Endodermal cell (in vitro differentiated cells): ENCODE data around the gene ABI3BP. TPM values are rescaled to one million over a fixed set of nuclear protein-coding genes. Genes with fewer than 3 reads are reported as not detected.

ENCODE experiments used
- DNase-seq: peaks from one replicate; pipeline ENCODE4 v3.0.0-alpha.2; 2017
- H3K27ac ChIP-seq: 2 replicates; pipeline ENCODE4 v1.5.1; 2013; ENCODE audit warnings: mild to moderate bottlenecking, low read depth, low read length, moderate library complexity
- H3K27me3 ChIP-seq: 2 replicates; pipeline ENCODE4 v1.6.1; 2013; ENCODE audit warnings: mild to moderate bottlenecking, low read length, moderate library complexity; ENCODE audit not compliant: insufficient read depth, control insufficient read depth, poor library complexity, severe bottlenecking
- H3K36me3 ChIP-seq: 2 replicates; pipeline ENCODE4 v1.7.0; 2013; ENCODE audit warnings: mild to moderate bottlenecking, low read length, moderate library complexity; ENCODE audit not compliant: control insufficient read depth, insufficient read depth
- H3K4me1 ChIP-seq: one replicate; pipeline ENCODE4 v1.7.0; 2013; ENCODE audit warnings: low read length; ENCODE audit not compliant: control insufficient read depth, insufficient read depth
- H3K4me3 ChIP-seq: 2 replicates; pipeline ENCODE4 v1.5.1; 2013; ENCODE audit warnings: mild to moderate bottlenecking, low read length, moderate library complexity
- H3K9ac ChIP-seq: 2 replicates; pipeline ENCODE4 v1.6.1; 2013; ENCODE audit warnings: mild to moderate bottlenecking, low read length, moderate library complexity; ENCODE audit not compliant: poor library complexity, severe bottlenecking; ENCODE audit errors: extremely low read depth
- H3K9me3 ChIP-seq: 2 replicates; pipeline ENCODE4 v1.6.1; 2013; ENCODE audit warnings: mild to moderate bottlenecking, low read length, moderate library complexity; ENCODE audit not compliant: control insufficient read depth
- H3K27ac Mint-ChIP-seq: 2 replicates; pipeline ENCODE4 v1.8.0; 2020; ENCODE audit warnings: mixed read lengths
- H3K27me3 Mint-ChIP-seq: 2 replicates; pipeline ENCODE4 v1.8.0; 2021; ENCODE audit warnings: mild to moderate bottlenecking, mixed read lengths; ENCODE audit not compliant: insufficient read depth
- H3K36me3 Mint-ChIP-seq: 2 replicates; pipeline ENCODE4 v1.8.0; 2020; ENCODE audit warnings: low read depth, mixed read lengths
- H3K4me1 Mint-ChIP-seq: 2 replicates; pipeline ENCODE4 v1.8.0; 2020; ENCODE audit warnings: mixed read lengths
- H3K4me3 Mint-ChIP-seq: 2 replicates; pipeline ENCODE4 v1.8.0; 2020; ENCODE audit warnings: mild to moderate bottlenecking, moderate library complexity, mixed read lengths
- H3K9me3 Mint-ChIP-seq: 2 replicates; pipeline ENCODE4 v1.8.0; 2020; ENCODE audit warnings: mild to moderate bottlenecking, mixed read lengths
- WGBS, 2 experiments: methylation state at CpG; one replicate each; pipeline versions ENCODE4 v1.1.5 to v1.1.7; 2013; ENCODE audit warnings: missing lambda C conversion rate in 2 of 2, mixed read lengths in 1 of 2; ENCODE audit not compliant: insufficient coverage in 1 of 2, insufficient read length in 1 of 2; 5-methylcytosine and 5-hydroxymethylcytosine counted together
- total RNA-seq, 2 donors: library from RNA; stranded (reverse); fragmentation: NEBNext Ultra II Directional in 1 of 2; extraction: Animal tissue kit (Norgen Biotek cat#: 25700) in 1 of 2; gene quantifications; 2 replicates in 1 of 2; 3 replicates in 1 of 2; pipeline ENCODE4 v1.2.1, GENCODE V29; 2021
- TF ChIP-seq, protein P1 (sequence below): fragments of 200-600 bp; sonication (generic); conservative IDR thresholded peaks from 2 replicates; pipeline ENCODE4 v1.5.0; 2021; ENCODE audit warnings: antibody characterized with exemption, mild to moderate bottlenecking

ABI3BP gene
- total RNA-seq, 2 donors from 2014 or later, result 0.42 TPM; not detected in 1

DNA sequence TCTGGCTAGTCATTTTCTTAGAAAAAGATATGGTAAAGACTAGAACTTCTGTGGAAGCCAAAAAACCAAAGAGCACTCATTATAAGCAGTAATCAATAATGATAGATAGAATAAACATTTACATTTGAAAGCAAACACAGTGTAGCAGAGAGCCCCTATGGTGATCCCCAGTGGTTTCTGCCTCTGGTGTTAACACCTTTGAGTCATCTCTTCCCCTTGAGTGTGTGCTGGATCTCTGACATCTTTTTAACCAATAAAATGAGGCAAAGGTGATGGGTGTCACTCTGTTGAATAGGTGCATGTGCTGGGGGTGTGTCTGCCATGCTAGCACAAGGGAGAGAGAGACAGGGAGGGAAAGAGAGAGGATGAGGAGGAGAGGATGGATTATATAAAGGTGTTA is 162.3 kb downstream of the ABI3BP start:
- TF ChIP-seq, protein P1, sequence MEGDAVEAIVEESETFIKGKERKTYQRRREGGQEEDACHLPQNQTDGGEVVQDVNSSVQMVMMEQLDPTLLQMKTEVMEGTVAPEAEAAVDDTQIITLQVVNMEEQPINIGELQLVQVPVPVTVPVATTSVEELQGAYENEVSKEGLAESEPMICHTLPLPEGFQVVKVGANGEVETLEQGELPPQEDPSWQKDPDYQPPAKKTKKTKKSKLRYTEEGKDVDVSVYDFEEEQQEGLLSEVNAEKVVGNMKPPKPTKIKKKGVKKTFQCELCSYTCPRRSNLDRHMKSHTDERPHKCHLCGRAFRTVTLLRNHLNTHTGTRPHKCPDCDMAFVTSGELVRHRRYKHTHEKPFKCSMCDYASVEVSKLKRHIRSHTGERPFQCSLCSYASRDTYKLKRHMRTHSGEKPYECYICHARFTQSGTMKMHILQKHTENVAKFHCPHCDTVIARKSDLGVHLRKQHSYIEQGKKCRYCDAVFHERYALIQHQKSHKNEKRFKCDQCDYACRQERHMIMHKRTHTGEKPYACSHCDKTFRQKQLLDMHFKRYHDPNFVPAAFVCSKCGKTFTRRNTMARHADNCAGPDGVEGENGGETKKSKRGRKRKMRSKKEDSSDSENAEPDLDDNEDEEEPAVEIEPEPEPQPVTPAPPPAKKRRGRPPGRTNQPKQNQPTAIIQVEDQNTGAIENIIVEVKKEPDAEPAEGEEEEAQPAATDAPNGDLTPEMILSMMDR, result no peak
- no peaks in the 10 kb centered on the region for H3K36me3 Mint-ChIP-seq
- H3K27ac Mint-ChIP-seq, result no peak overlapping the region
- no peak overlapping the region for H3K4me3 ChIP-seq
- H3K9me3 Mint-ChIP-seq, result no peaks in the 10 kb centered on the region
- no peaks in the 10 kb centered on the region for H3K4me1 ChIP-seq
- no peaks in the 10 kb centered on the region for H3K36me3 ChIP-seq
- peaks cover 2% of the 10 kb centered on the region for H3K4me1 Mint-ChIP-seq
- no peak overlapping the region for H3K4me3 Mint-ChIP-seq
- no peak overlapping the region for H3K9ac ChIP-seq
- peaks cover 2% of the 10 kb centered on the region for H3K27me3 Mint-ChIP-seq
- no peaks in the 10 kb centered on the region for H3K27me3 ChIP-seq
- DNase-seq, result no peak
- no peak overlapping the region for H3K27ac ChIP-seq
- no peaks in the 10 kb centered on the region for H3K9me3 ChIP-seq

- no peaks in the 10 kb centered on the region for H3K9me3 ChIP-seq
- 77 to 92% methylated on average over 2 to 3 of the region's 3 CpGs for WGBS, 2 experiments
- TF ChIP-seq, protein P1, result no peak
- DNase-seq, result no peak
- H3K36me3 ChIP-seq, result no peaks in the 10 kb centered on the region
- no peak overlapping the region for H3K4me3 ChIP-seq
- H3K4me1 ChIP-seq, result no peaks in the 10 kb centered on the region
- no peaks in the 10 kb centered on the region for H3K4me1 Mint-ChIP-seq
- H3K27me3 Mint-ChIP-seq, result peaks cover 3% of the 10 kb centered on the region
- no peaks in the 10 kb centered on the region for H3K36me3 Mint-ChIP-seq
- no peaks in the 10 kb centered on the region for H3K27me3 ChIP-seq
- H3K9me3 Mint-ChIP-seq, result no peaks in the 10 kb centered on the region
- H3K27ac Mint-ChIP-seq, result no peak overlapping the region
- H3K27ac ChIP-seq, result no peak overlapping the region
- H3K4me3 Mint-ChIP-seq, result no peak overlapping the region
- no peak overlapping the region for H3K9ac ChIP-seq
Measured at GRCh38 chr3:100825574-100825973, 167.6 kb downstream of the ABI3BP start.

- TF ChIP-seq, protein P1, result no peak
- DNase-seq, result no peak
- WGBS, 2 experiments, result 89 to 100% methylated on average over 2 to 3 of the region's 3 CpGs
- Mint-ChIP-seq H3K36me3 (no peaks in the 10 kb centered on the region), H3K27me3 (peaks cover 5% of the 10 kb centered on the region), H3K27ac (no peak overlapping the region), H3K4me1 (no peaks in the 10 kb centered on the region), H3K9me3 (no peaks in the 10 kb centered on the region), H3K4me3 (no peak overlapping the region)
- Histone ChIP-seq H3K4me3 (no peak overlapping the region), H3K9ac (no peak overlapping the region), H3K9me3 (no peaks in the 10 kb centered on the region), H3K4me1 (no peaks in the 10 kb centered on the region), H3K36me3 (no peaks in the 10 kb centered on the region), H3K27me3 (no peaks in the 10 kb centered on the region), H3K27ac (no peak overlapping the region)
Measured at GRCh38 chr3:100815583-100815982, 177.6 kb downstream of the ABI3BP start.
